SH-SY5Y (cell line): ENCODE measurements around the gene THRSP.

ENCODE experiments used
- GATA2 ChIP-seq: IDR thresholded peaks from 2 replicates; pipeline ENCODE4 v1.6.1; 2011; ENCODE audit warnings: mild to moderate bottlenecking, low read depth, low read length
- GATA3 ChIP-seq: IDR thresholded peaks from 2 replicates; pipeline ENCODE4 v1.6.1; 2011; ENCODE audit warnings: low read depth, mild to moderate bottlenecking, low read length, moderate library complexity

DNA sequence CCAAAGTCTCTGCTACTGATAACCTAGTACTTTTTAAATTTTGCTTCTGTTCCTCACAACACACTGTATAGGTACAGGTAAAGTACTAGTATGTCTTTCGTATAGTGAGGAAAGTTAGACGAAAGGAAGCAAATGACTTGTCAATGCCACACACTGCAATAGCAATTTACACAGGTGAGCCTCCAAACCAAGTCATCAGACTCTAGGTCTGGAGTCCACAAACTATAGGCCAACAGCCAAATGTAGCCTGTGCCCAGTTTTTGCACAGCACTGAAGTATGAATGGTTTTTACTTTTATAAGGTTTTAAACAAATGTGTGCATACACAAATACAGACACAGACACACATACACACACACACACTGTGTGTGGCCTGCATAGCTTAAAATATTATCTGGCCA is 47.6 kb downstream of the THRSP start:
- TF ChIP-seq GATA2 (no peak), GATA3 (no peak)
